GM18517 (cell line): ENCODE data around the gene SLC25A29.

Experiments
- ATAC-seq: cut with Tn5 transposase; IDR thresholded peaks from one replicate; pipeline ENCODE4 v1.9.1; 2021; ENCODE audit warnings: mild to moderate bottlenecking, moderate library complexity; ENCODE audit not compliant: unreplicated experiment

Gene SLC25A29

GRCh38 chr14:100332797-100333196 is 26.6 kb upstream of the SLC25A29 start:
- ATAC-seq, result peak; percentile 63

GRCh38 chr14:100332071-100332639 is 25.9 kb upstream of the SLC25A29 start:
- ATAC-seq, result no peak

GRCh38 chr14:100330388-100330931 is 24.2 kb upstream of the SLC25A29 start:
- ATAC-seq, result no peak

GRCh38 chr14:100330007-100330344 is 23.7 kb upstream of the SLC25A29 start:
- ATAC-seq, result no peak

GRCh38 chr14:100329233-100330006 is 23.2 kb upstream of the SLC25A29 start:
- ATAC-seq, result no peak

- ATAC-seq, result no peak
These were observed 22.4 kb upstream of the SLC25A29 start for GRCh38 chr14:100328495-100329163.

GRCh38 chr14:100327128-100327527 is 20.9 kb upstream of the SLC25A29 start:
- ATAC-seq, result no peak

GRCh38 chr14:100325958-100326357 is 19.7 kb upstream of the SLC25A29 start:
- no peak for ATAC-seq

GRCh38 chr14:100325231-100325632 is 19.0 kb upstream of the SLC25A29 start:
- no peak for ATAC-seq

- no peak for ATAC-seq
These were observed 17.7 kb upstream of the SLC25A29 start for GRCh38 chr14:100323942-100324307.

GRCh38 chr14:100323121-100323941 is 17.1 kb upstream of the SLC25A29 start, which contains the start of gene SLC25A47:
SLC25A47 (plus strand) TSS chr14:100323339; CDS start chr14:100323415, 76 bp downstream.
- ATAC-seq, result no peak

- ATAC-seq, result no peak
These were observed 16.1 kb upstream of the SLC25A29 start for GRCh38 chr14:100322138-100322957.

GRCh38 chr14:100321473-100322137 is 15.4 kb upstream of the SLC25A29 start:
- no peak for ATAC-seq

GRCh38 chr14:100320157-100320856 is 14.1 kb upstream of the SLC25A29 start:
- no peak for ATAC-seq

GRCh38 chr14:100317912-100318808 is 11.9 kb upstream of the SLC25A29 start:
- ATAC-seq, result peak; percentile 82

GRCh38 chr14:100317389-100317788 is 11.1 kb upstream of the SLC25A29 start:
- ATAC-seq, result no peak

- no peak for ATAC-seq
These were observed 8.5 kb upstream of the SLC25A29 start for GRCh38 chr14:100314724-100315123.
